H1 (cell line): Measurements from ENCODE around the gene MYH7.

Experiments used
- CTCF ChIP-seq, 3 experiments: IDR thresholded peaks; 1 replicate in 2 of 3; 2 replicates in 1 of 3; pipeline versions ENCODE4 v1.5.1 to v1.6.1; 2011; ENCODE audit warnings: low read length in 3 of 3, mild to moderate bottlenecking in 3 of 3, inconsistent platforms in 2 of 3, low read depth in 1 of 3, moderate library complexity in 1 of 3; ENCODE audit not compliant: insufficient read depth in 1 of 3; ENCODE audit errors: control extremely low read depth in 1 of 3
- EP300 ChIP-seq, 2 experiments: IDR thresholded peaks; 1 replicate in 1 of 2; 2 replicates in 1 of 2; pipeline ENCODE4 v1.6.1; 2011 to 2012; ENCODE audit warnings: low read depth in 2 of 2, low read length in 2 of 2, mild to moderate bottlenecking in 2 of 2, borderline replicate concordance in 1 of 2, inconsistent platforms in 1 of 2, moderate library complexity in 1 of 2
- POLR2A ChIP-seq, 2 experiments: IDR thresholded peaks; 1 replicate in 1 of 2; 2 replicates in 1 of 2; pipeline ENCODE4 v1.6.1; 2011; ENCODE audit warnings: low read depth in 2 of 2, low read length in 2 of 2, mild to moderate bottlenecking in 2 of 2; ENCODE audit errors: control extremely low read depth in 1 of 2
- POLR2AphosphoS5 ChIP-seq: IDR thresholded peaks from 2 replicates; pipeline ENCODE4 v1.6.1; 2011; ENCODE audit warnings: low read depth, low read length
- TAF1 ChIP-seq: IDR thresholded peaks from 2 replicates; pipeline ENCODE4 v1.6.1; 2011; ENCODE audit warnings: mild to moderate bottlenecking, low read depth, low read length
- ZNF274 ChIP-seq: IDR thresholded peaks from 2 replicates; pipeline ENCODE4 v1.7.0; 2012; ENCODE audit warnings: low read length, borderline replicate concordance; ENCODE audit errors: extremely low read depth

DNA sequence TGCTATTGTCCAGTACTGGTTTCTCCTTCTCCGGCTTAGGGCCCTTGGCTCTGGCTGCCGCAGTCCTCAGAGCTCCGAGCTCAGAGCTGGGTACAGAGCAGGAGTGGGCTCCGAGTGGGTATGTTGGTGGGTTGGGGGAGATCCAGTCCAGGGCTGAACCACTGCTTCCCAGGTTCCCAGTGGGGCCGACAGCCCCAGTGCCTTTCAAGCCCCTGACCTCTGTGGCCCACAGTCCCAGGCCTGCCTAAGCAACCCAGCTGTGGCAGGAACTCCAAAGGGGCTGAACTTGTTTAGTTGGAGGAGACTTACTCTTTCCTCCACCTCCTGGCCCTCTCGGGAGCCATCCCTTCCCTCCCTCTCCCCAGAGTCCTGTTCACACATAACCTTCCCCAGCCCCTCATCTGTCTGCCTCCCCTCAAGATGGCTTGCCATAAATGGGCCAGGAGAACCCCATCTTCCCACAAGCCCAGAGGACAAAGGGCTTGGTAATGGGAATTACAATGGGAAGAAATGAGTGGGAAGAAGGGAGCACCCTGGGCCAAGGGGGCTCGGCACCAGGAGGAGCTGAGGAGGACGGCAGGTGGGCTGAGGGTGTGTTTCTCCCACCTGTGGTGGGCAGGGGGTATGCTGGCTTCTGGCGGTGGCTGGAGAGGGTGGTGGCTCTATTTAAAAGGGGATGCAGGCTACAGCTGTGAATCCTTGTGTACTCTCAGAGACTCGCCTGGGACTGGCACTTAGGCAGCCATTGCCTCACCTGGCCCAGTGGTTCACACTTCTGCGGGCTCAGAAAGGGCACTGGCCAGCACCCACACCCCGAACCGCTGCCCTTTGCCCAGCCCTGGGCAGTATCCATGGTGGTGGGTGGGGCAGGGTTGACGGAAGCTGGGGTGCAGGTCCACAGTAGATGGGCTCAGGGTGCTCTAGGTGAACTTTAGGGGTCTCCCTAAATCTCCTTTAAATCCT lies 23.6 kb downstream of the MYH7 start:
- no peak for TF ChIP-seq CTCF (IDR thresholded peaks at IDR 0.05; ENCODE audit: control extremely low read depth in 1 of 3, insufficient read depth in 1 of 3, low read depth in 1 of 3, low read length in 3 of 3)
- no peak for TF ChIP-seq ZNF274
- no peak for TF ChIP-seq POLR2A (IDR thresholded peaks at IDR 0.05; ENCODE audit: control extremely low read depth in 1 of 2, low read depth in 2 of 2, low read length in 2 of 2)
- TF ChIP-seq EP300 (IDR thresholded peaks at IDR 0.05; ENCODE audit: borderline replicate concordance in 1 of 2, low read depth in 2 of 2, low read length in 2 of 2), result no peak
- no peak for TF ChIP-seq TAF1
- no peak for TF ChIP-seq POLR2AphosphoS5
